Measurements from ENCODE around the gene OXER1.
"Not testable (repeated sequence)": the region's sequence is repeated elsewhere in the genome, so short reads cannot be mapped to it uniquely, and the experiment has no call there.

OXER1 gene

DNA sequence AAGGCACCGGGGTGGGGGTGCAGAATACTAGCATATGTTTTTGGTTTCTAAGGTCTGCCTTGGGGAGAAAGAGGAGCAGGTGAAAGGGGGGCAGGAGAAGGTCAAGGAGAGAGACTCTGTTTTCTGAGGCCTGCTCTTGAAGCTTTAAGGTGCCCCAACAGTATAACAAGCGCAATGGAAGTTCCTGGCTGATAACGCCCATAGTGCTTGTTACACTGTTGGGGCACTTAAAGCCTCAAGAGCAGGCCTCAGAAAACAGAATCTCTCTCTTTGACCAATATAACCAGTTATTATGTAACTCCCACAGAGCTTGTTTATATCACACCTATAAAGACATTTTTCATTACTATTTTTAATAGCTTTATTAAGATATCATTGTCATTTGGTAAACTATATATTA, 16.5 kb downstream of the OXER1 start:
- TF ChIP-seq ZFX (IDR thresholded peaks at IDR 0.05; ENCODE audit: borderline replicate concordance): no peak
- TF ChIP-seq, protein P1, sequence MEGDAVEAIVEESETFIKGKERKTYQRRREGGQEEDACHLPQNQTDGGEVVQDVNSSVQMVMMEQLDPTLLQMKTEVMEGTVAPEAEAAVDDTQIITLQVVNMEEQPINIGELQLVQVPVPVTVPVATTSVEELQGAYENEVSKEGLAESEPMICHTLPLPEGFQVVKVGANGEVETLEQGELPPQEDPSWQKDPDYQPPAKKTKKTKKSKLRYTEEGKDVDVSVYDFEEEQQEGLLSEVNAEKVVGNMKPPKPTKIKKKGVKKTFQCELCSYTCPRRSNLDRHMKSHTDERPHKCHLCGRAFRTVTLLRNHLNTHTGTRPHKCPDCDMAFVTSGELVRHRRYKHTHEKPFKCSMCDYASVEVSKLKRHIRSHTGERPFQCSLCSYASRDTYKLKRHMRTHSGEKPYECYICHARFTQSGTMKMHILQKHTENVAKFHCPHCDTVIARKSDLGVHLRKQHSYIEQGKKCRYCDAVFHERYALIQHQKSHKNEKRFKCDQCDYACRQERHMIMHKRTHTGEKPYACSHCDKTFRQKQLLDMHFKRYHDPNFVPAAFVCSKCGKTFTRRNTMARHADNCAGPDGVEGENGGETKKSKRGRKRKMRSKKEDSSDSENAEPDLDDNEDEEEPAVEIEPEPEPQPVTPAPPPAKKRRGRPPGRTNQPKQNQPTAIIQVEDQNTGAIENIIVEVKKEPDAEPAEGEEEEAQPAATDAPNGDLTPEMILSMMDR (IDR thresholded peaks at IDR 0.05): no peak
- no peak overlapping the region for H3K27ac ChIP-seq

DNA sequence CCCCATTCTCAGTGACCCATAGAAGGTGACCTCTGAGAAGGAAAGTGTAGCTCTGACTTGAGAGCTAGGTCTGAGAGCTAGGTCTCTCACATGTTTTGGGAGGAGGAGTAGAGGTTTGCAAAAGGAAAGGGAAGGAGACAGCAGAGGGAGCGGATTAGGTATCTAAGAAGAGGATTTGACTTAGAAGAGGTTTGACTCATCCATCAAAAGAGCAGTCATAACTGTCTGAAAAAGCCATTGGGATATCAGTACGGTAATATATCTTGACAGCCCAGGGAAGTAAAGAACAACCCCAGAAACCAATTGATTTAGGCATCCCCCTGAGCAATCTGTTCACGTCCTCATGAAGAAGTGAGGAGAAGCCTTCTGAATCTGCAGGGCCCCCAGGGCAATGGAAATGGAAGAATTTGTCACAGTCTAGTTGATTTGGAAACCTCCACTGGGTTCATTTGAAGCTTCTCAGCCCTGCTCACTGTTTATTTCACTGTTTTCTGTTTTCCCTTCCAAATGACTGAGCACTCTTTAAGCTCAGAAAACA, 19.3 kb downstream of the OXER1 start:
- H3K27ac ChIP-seq: no peak overlapping the region
- TF ChIP-seq, protein P1 (IDR thresholded peaks at IDR 0.05): no peak
- no peak for TF ChIP-seq ZFX (IDR thresholded peaks at IDR 0.05; ENCODE audit: borderline replicate concordance)

DNA sequence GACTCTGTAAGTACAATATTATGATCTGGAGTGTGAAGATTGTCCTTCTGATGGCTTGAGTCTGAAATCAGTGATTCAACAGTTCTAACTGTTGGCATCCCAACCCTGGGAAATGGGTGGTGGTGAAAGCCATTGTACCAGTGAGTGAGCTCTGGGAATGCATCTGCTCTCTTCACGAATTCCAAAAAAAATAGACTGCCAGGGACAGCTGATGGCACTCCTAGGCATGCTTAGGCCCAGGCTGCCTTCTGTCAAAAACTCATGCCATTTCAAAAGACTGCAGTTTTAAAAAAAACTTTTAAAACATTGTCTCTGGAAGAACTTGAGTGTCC, 20.3 kb downstream of the OXER1 start:
- TF ChIP-seq, protein P1 (IDR thresholded peaks at IDR 0.05): no peak
- TF ChIP-seq ZFX (IDR thresholded peaks at IDR 0.05; ENCODE audit: borderline replicate concordance): no peak
- H3K27ac ChIP-seq: no peak overlapping the region

DNA sequence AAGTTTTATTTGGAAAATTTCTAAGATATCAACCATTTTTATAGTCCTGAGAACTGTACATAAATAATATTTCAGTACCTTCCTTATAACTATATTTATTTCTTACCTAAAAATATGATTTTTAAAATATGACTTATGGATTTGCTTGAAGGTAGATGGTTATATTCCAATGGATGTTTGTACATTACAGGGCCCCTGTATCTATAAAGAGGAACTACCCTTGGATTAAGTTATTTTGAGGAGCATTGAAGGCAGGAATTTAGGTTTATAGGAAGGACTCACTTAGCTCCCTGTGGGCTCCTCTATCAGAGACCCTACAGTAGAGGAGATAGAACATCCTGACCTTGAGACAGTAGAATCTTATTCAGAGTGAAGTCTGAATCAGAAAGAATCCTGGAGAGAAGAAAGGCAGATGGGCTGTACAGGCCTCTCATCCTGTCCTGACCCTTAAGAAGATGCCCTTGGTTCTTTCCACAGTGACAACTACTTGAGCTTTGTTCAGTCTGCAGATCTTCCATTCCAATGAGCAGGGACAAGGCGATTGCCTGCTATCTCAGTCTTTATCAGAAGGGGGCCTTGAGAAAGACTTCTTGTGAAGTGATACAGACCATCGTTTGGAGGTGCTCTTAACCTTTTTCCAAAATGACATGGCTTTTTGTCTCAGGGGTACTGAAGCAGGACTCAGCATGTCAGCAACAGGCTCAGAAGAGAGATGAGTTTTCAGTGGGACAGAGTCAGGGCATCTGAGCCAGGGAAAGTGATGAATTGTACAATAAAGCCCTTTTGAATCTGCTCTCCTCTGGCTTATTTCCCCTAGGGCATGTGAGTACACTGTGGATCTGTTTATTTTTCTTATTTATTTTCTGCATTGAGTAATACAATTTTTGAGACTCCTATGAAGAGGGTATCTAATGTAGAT, 20.9 kb downstream of the OXER1 start:
- TF ChIP-seq, protein P1 (IDR thresholded peaks at IDR 0.05): no peak
- TF ChIP-seq ZFX (IDR thresholded peaks at IDR 0.05; ENCODE audit: borderline replicate concordance): no peak
- no peak overlapping the region for H3K27ac ChIP-seq

DNA sequence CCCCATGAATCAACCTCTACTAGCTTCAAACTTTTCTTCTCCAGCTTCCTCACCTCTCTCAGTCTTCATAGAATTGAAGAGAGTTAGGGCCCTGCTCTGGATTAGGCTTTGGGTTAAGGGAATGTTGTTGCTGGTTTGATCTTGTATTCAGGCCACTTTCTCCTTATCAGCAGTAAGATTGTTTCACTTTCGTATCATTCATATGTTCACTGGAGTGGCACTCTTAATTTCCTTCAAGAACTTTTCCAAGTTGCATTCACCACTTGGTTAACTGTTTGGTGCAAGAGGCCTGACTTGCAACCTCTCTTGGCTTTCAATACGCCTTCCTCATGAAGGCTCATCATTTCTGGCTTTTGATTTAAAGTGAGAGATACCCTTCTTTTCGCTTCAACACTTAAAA, 22.8 kb downstream of the OXER1 start:
- TF ChIP-seq, protein P1 (IDR thresholded peaks at IDR 0.05): no peak
- no peak for TF ChIP-seq ZFX (IDR thresholded peaks at IDR 0.05; ENCODE audit: borderline replicate concordance)
- no peak overlapping the region for H3K27ac ChIP-seq

DNA sequence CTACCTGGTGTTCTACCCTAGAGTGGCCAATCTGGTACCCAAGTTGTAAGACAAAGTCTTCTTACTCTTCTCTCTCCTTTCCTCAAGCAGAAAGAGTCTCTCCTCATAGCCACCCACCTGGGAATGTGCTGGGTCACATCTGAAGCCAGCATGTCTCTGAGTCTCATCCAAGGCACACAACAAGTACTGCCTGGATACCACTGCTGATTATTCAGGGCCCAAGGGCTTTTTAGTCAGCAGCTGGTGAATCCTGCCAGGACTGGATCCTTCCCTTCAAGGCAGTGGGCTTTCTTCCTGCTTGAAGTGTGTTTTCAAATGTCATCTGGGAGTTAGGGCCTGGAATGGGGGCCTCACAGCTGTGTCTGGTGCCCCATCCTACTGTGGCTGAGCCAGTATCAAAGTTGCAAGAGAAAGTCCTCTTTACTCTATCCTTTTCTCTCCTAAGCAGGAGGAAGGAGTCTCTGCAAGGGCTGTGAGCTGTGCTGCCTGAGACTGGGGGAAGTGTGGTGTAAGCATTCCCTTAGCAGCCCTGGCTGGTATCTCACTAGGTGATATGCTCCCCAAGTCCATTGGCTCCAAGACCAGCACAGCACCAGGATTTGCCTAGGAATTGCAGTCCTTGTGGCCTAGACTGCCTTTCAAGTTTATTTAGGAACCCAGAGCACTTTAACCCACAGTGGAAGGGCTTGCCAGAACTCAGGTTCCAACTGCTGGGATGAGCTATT, 27.2 kb downstream of the OXER1 start:
- TF ChIP-seq ZFX (IDR thresholded peaks at IDR 0.05; ENCODE audit: borderline replicate concordance): no peak
- TF ChIP-seq, protein P1 (IDR thresholded peaks at IDR 0.05): no peak
- no peak overlapping the region for H3K27ac ChIP-seq

DNA sequence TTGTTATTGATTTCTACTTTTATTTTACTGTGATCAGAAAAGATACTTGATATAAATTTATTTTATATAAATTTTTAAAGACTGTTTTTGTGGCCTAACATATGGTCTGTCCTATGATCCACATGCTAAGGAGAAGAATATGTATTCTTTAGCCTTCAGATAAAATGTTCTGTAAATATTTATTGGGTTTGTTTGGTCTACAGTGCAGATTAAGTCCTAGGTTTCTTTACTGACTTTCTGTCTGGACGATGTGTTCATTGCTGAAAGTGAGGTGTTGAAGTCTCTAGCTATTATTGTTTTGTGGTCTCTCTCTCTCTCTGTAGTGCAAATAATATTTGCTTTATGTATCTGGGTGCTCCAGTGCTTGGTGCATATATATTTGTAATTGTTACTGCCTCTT, 30.1 kb downstream of the OXER1 start:
- H3K27ac ChIP-seq: no peak overlapping the region
- TF ChIP-seq, protein P1 (IDR thresholded peaks at IDR 0.05): no peak
- TF ChIP-seq ZFX (IDR thresholded peaks at IDR 0.05; ENCODE audit: borderline replicate concordance): no peak

DNA sequence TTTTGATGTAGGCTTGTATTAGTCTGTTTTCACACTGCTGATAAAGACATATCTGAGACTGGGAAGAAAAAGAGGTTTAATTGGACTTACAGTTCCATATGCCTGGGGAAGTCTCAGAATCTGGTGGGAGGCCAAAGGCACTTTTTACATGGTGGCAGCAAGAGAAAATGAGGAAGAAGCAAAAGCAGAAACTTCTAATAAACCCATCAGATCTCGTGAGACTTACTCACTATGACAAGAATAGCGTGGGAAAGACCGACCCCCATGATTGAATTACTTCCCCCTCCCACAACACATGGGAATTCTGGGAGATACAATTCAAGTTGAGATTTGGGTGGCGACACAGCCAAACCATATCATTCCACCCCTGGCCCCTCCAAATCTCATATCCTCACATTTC, 32.6 kb downstream of the OXER1 start:
- H3K27ac ChIP-seq: not testable (repeated sequence)

Data from 22Rv1 (cell line).